WI38 (cell line): Measurements from ENCODE around the gene PRKCZ.

Source experiments
- H3K4me3 ChIP-seq: 2 replicates; pipeline ENCODE4 v1.5.1; 2011; ENCODE audit warnings: low read depth, mild to moderate bottlenecking, control low read depth, low read length
- TF ChIP-seq, protein P1 (sequence below): IDR thresholded peaks from 2 replicates; pipeline ENCODE4 v1.5.1; 2012; ENCODE audit warnings: low read depth, mild to moderate bottlenecking, control low read depth, low read length

Gene PRKCZ

DNA sequence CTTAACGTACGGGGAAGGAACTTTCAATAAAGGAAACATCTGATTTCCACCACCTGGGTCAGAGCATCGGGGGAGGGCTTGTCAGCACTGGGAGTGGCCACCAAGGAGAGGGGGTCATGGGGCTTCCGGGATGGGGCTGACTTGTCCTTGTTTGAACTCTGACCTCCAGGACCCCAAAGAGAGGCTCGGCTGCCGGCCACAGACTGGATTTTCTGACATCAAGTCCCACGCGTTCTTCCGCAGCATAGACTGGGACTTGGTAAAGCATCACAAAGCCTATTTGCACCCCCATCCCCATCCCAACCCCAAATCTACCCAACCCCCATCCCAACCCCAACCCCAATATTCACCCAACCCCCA is 124.8 kb downstream of the PRKCZ start:
- TF ChIP-seq, protein P1, sequence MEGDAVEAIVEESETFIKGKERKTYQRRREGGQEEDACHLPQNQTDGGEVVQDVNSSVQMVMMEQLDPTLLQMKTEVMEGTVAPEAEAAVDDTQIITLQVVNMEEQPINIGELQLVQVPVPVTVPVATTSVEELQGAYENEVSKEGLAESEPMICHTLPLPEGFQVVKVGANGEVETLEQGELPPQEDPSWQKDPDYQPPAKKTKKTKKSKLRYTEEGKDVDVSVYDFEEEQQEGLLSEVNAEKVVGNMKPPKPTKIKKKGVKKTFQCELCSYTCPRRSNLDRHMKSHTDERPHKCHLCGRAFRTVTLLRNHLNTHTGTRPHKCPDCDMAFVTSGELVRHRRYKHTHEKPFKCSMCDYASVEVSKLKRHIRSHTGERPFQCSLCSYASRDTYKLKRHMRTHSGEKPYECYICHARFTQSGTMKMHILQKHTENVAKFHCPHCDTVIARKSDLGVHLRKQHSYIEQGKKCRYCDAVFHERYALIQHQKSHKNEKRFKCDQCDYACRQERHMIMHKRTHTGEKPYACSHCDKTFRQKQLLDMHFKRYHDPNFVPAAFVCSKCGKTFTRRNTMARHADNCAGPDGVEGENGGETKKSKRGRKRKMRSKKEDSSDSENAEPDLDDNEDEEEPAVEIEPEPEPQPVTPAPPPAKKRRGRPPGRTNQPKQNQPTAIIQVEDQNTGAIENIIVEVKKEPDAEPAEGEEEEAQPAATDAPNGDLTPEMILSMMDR: no peak

DNA sequence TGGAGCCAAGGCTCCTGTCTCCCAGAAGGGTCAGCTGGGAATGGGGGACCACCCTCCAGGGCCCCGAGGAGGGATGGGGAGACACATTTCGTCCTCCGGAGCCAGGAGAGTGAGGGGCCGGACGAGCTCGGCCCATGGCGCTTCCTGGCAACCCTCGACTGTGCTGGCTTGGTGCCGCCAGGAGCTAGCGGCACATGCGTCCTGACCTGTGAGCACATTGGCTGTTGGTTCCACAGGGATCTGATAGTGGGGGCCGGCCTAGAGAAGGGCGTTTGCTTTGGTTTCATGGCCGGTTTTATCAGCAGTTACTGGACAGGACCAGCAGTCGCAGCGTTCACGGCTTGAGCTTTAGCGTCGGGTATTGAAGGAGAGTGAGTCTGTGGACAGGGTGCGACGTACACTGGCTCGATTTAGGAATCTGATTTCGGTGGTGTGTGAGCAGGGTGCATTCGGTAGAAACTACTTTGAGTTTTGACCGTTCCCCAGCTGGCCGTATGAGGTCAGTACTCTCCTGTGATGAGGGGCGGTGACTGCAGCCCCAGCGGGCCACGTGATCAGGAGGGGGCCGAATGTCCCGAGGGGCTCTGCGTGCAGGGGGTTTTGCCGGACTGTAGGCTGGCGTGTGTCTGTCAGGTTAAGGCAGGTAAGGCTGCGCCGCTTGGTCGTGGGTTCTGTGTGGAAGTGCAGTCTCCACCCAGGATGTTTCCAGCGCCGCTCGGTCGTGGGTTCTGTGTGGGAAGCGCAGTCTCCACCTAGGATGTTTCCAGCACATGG is 125.7 kb downstream of the PRKCZ start:
- TF ChIP-seq, protein P1: no peak
- no peak overlapping the region for H3K4me3 ChIP-seq

More for the DNA sequence above, 124.8 kb downstream of the PRKCZ start:
- H3K4me3 ChIP-seq: no peak overlapping the region

DNA sequence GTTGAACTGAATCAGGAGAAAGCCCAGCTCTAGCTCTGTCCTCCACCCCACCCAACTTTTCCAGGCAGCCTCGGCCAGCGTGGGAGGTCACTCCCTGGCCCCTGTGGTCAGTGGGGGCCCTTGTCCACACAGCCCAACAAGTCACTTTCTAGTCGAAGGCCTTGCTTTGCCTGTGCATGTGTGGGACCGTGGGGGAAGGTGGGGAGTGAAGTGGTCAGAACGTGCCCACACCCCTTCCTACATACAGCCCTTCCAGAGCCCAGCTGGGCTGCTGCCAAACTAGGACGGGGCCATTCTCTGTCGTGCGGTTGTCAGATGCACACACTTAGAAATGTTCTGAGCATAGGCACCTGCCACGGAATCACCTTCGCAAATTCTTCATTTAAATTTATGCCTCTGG is 126.4 kb downstream of the PRKCZ start:
- H3K4me3 ChIP-seq: no peak overlapping the region
- TF ChIP-seq, protein P1: no peak

DNA sequence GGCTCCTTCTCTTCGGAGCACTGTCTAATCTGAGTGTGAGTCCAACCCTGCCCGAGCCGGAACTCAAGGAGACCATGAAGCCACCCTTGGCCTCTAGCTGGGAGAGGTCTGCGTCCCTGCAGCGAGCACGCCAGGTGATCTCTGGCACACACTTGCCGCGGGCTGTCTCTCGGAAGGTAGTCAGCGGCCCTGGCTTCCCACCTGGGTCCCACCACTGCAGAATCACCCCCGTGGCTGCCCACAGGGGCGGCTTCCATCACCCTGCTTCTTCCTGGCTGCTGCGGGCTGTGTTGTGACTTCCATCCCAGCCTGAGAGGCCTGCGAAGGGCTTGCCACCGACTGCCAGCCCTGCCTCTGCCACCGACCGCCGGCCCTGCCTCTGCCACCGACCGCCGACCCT is 127.3 kb downstream of the PRKCZ start:
- H3K4me3 ChIP-seq: no peak overlapping the region
- TF ChIP-seq, protein P1: no peak

DNA sequence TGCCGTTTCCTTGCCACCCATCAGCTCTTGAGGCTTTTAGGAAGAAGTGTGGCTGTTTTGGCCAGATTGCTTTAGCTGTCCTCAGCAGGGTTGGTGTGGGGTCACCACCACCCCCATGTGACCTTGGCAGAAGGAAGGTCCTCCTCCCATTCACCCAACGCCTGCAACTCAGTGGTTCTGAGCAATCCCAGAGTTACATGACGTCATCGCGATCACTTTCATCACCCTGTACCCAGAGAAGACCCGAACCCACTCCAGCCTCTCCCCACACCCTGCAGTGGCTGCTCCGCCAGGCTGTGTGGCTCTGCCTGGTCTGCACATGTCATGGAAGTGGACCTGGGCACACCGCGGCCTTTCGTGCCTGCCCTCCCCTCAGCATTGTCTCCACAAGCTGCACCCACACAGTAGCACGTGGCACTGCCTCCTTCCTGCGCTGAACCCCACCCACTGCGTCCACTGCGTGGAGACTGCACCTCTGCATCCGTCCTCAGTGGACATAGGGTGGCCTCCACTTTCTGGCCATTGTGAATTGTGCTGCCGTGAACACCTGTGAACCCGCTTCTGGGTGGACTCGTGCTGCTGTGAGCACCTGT is 127.8 kb downstream of the PRKCZ start:
- no peak overlapping the region for H3K4me3 ChIP-seq
- TF ChIP-seq, protein P1: no peak

DNA sequence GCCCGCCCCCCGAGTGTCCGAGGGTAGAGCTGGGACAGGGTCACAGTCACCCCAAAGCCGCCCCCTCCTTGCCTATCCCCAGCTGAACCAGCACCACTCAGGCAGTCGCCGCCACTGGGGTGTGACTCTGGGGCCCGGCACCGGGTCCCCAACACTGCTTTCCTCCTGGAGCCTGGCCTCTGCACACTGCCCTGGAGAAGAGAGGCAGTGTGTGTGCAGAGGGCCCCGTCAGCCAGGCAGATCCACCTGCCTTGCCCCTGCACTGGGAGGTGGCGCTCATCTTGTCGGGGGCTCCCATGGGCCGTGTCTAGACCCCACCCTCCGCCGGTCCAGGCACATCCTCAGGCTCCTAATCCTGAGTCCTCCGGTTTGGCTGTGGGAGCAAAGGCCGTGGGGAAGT is 128.7 kb downstream of the PRKCZ start:
- no peak overlapping the region for H3K4me3 ChIP-seq
- TF ChIP-seq, protein P1: no peak

DNA sequence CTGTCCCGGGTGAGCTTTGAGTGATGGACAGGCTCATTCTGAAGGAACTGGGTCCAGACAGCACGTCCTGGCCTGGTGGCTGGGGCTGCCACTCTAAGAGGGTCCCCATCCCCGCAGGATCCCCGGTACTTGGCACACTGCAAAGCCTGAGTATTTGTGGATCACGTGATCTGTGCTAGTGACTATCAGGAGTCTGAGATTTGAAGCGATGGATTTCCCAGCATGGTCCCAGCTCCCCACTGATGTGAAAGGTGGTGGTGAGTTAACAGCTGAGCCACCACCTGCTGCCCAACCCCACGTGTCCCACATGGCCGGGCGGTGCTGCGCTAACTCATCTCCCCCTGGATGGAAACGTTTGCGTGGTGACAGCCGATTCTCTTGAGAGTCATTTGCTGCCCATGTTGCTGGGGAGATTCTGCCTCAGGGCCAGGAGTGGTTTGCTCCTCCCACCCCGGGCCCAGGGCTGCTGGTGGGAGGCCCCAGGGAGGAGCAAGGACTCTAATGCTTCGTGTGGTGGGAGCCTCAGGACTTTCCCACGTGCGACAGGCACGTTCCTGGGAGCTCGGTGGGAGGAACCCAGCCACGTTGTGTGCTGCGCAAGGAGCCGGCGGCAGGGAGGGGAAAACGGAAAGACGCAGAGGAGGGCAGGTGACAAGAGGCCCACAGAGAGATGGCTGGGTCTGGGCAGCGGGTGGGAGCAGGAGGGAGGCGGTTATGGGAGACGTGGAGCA is 129.2 kb downstream of the PRKCZ start:
- H3K4me3 ChIP-seq: no peak overlapping the region
- TF ChIP-seq, protein P1: no peak
